SK-N-SH (cell line): Measurements from ENCODE around the gene ADD3.

ENCODE experiments used
- GATA2 ChIP-seq: sonication (generic); formaldehyde crosslinking; IDR thresholded peaks from 2 replicates; pipeline ENCODE4 v1.5.0; 2020; ENCODE audit warnings: mild to moderate bottlenecking, missing genetic modification reagents
- POLR2AphosphoS5 ChIP-seq: IDR thresholded peaks from 2 replicates; pipeline ENCODE4 v1.6.1; 2012; ENCODE audit warnings: low read depth, low read length
- TF ChIP-seq, protein P1 (sequence below): fragments of 200-600 bp; sonication (generic); IDR thresholded peaks from 2 replicates; pipeline ENCODE4 v1.6.1; 2017; ENCODE audit warnings: antibody characterized with exemption, mild to moderate bottlenecking, moderate library complexity
- TF ChIP-seq, protein P2 (sequence below): fragments of 150-350 bp; IDR thresholded peaks from 2 replicates; pipeline ENCODE4 v1.6.1; 2017; ENCODE audit warnings: antibody characterized with exemption, low read length, low read depth, borderline replicate concordance
- TF ChIP-seq, protein P3 (sequence below): IDR thresholded peaks from 2 replicates; pipeline ENCODE4 v1.4.0; 2012; ENCODE audit warnings: low read depth, borderline replicate concordance

DNA sequence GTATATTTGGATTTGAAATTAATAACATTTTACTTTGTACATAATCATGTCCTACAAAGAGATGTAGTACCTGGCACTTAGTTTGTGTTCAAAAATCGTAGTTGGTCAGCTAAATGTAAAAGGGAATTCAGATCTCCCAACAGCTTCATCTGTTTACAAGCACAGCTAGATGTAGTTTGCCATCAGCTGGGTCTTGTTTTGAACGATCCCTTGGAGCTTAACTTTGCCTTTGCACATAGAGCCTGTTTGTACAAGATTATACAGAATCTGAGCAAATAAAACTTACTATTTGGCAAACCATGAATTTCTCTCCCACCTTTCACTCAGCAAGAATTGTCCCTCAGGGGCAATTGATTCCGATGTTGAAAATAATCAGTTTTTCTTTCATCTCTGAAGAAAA is 36.1 kb upstream of the ADD3 start:
- TF ChIP-seq GATA2 (CRISPR knock-in tag) (no peak), POLR2AphosphoS5 (no peak)
- TF ChIP-seq, protein P1, sequence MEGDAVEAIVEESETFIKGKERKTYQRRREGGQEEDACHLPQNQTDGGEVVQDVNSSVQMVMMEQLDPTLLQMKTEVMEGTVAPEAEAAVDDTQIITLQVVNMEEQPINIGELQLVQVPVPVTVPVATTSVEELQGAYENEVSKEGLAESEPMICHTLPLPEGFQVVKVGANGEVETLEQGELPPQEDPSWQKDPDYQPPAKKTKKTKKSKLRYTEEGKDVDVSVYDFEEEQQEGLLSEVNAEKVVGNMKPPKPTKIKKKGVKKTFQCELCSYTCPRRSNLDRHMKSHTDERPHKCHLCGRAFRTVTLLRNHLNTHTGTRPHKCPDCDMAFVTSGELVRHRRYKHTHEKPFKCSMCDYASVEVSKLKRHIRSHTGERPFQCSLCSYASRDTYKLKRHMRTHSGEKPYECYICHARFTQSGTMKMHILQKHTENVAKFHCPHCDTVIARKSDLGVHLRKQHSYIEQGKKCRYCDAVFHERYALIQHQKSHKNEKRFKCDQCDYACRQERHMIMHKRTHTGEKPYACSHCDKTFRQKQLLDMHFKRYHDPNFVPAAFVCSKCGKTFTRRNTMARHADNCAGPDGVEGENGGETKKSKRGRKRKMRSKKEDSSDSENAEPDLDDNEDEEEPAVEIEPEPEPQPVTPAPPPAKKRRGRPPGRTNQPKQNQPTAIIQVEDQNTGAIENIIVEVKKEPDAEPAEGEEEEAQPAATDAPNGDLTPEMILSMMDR, result no peak
- TF ChIP-seq, protein P2, sequence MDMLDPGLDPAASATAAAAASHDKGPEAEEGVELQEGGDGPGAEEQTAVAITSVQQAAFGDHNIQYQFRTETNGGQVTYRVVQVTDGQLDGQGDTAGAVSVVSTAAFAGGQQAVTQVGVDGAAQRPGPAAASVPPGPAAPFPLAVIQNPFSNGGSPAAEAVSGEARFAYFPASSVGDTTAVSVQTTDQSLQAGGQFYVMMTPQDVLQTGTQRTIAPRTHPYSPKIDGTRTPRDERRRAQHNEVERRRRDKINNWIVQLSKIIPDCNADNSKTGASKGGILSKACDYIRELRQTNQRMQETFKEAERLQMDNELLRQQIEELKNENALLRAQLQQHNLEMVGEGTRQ, result no peak
- TF ChIP-seq, protein P3, sequence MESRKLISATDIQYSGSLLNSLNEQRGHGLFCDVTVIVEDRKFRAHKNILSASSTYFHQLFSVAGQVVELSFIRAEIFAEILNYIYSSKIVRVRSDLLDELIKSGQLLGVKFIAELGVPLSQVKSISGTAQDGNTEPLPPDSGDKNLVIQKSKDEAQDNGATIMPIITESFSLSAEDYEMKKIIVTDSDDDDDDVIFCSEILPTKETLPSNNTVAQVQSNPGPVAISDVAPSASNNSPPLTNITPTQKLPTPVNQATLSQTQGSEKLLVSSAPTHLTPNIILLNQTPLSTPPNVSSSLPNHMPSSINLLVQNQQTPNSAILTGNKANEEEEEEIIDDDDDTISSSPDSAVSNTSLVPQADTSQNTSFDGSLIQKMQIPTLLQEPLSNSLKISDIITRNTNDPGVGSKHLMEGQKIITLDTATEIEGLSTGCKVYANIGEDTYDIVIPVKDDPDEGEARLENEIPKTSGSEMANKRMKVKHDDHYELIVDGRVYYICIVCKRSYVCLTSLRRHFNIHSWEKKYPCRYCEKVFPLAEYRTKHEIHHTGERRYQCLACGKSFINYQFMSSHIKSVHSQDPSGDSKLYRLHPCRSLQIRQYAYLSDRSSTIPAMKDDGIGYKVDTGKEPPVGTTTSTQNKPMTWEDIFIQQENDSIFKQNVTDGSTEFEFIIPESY, result no peak
